WTC11 (cell line): ENCODE data around the gene SEH1L. TPM values are rescaled to one million over a fixed set of nuclear protein-coding genes. Genes with fewer than 3 reads are reported as not detected.

Experiments
- ATF1 ChIP-seq: sonication (generic); formaldehyde crosslinking; IDR thresholded peaks from 2 replicates; pipeline ENCODE4 v1.8.1; 2023; ENCODE audit warnings: mild to moderate bottlenecking, moderate library complexity, missing genetic modification reagents
- CREB1 ChIP-seq: sonication (generic); formaldehyde crosslinking; IDR thresholded peaks from 2 replicates; pipeline ENCODE4 v1.8.0; 2023; ENCODE audit warnings: mild to moderate bottlenecking, missing genetic modification reagents
- ELF4 ChIP-seq: sonication (generic); formaldehyde crosslinking; IDR thresholded peaks from 2 replicates; pipeline ENCODE4 v1.8.1; 2022; ENCODE audit warnings: low read depth, mild to moderate bottlenecking, moderate library complexity, missing genetic modification reagents
- EMX1 ChIP-seq: fragments of 250-450 bp; sonication (Bioruptor Pico); IDR thresholded peaks from 2 replicates; pipeline ENCODE4 v1.8.0; 2021; ENCODE audit warnings: mild to moderate bottlenecking
- ESRRA ChIP-seq: sonication (generic); formaldehyde crosslinking; IDR thresholded peaks from 2 replicates; pipeline ENCODE4 v1.8.1; 2022; ENCODE audit warnings: mild to moderate bottlenecking, missing genetic modification reagents, borderline replicate concordance
- GABPB1 ChIP-seq: sonication (generic); formaldehyde crosslinking; IDR thresholded peaks from 2 replicates; pipeline ENCODE4 v1.8.1; 2023; ENCODE audit warnings: mild to moderate bottlenecking, missing genetic modification reagents
- IRF2 ChIP-seq: sonication (generic); formaldehyde crosslinking; IDR thresholded peaks from 2 replicates; pipeline ENCODE4 v1.8.0; 2022; ENCODE audit warnings: low read depth, missing genetic modification reagents, borderline replicate concordance
- KAT7 ChIP-seq: sonication (generic); formaldehyde crosslinking; IDR thresholded peaks from 2 replicates; pipeline ENCODE4 v1.8.1; 2023; ENCODE audit warnings: missing genetic modification reagents, mild to moderate bottlenecking, borderline replicate concordance
- MYBL2 ChIP-seq: sonication (generic); formaldehyde crosslinking; IDR thresholded peaks from 2 replicates; pipeline ENCODE4 v1.8.1; 2023; ENCODE audit warnings: mild to moderate bottlenecking, moderate library complexity, missing genetic modification reagents
- NR2C2 ChIP-seq: sonication (generic); formaldehyde crosslinking; IDR thresholded peaks from 2 replicates; pipeline ENCODE4 v1.8.0; 2022; ENCODE audit warnings: mild to moderate bottlenecking, missing genetic modification reagents
- OVOL2 ChIP-seq: fragments of 250-450 bp; sonication (Bioruptor Pico); IDR thresholded peaks from 2 replicates; pipeline ENCODE4 v1.9.0; 2021; ENCODE audit warnings: mild to moderate bottlenecking, borderline replicate concordance
- TCF7 ChIP-seq: sonication (generic); formaldehyde crosslinking; IDR thresholded peaks from 2 replicates; pipeline ENCODE4 v1.8.0; 2022; ENCODE audit warnings: mild to moderate bottlenecking, low read depth, missing genetic modification reagents, moderate library complexity
- TP53 ChIP-seq: sonication (generic); formaldehyde crosslinking; IDR thresholded peaks from 2 replicates; pipeline ENCODE4 v1.8.1; 2023; ENCODE audit warnings: mild to moderate bottlenecking, missing genetic modification reagents
- ZNF317 ChIP-seq: sonication (generic); formaldehyde crosslinking; IDR thresholded peaks from 2 replicates; pipeline ENCODE4 v1.8.1; 2023; ENCODE audit warnings: low read depth, mild to moderate bottlenecking, moderate library complexity, missing genetic modification reagents, borderline replicate concordance
- ZNF416 ChIP-seq: fragments of 250-450 bp; sonication (Bioruptor Pico); IDR thresholded peaks from 2 replicates; pipeline ENCODE4 v1.9.0; 2021; ENCODE audit warnings: mild to moderate bottlenecking, inconsistent platforms
- total RNA-seq: library from RNA; stranded (reverse); gene quantifications from 3 replicates; pipeline ENCODE4 v1.2.3, GENCODE V29; 2021
- TF ChIP-seq, protein P1 (sequence below): sonication (generic); formaldehyde crosslinking; IDR thresholded peaks from 2 replicates; pipeline ENCODE4 v1.8.0; 2022; ENCODE audit warnings: missing genetic modification reagents
- TF ChIP-seq, protein P2 (sequence below): fragments of 250-450 bp; sonication (Bioruptor Pico); IDR thresholded peaks from 2 replicates; pipeline ENCODE4 v1.9.0; 2021; ENCODE audit warnings: moderate library complexity, mild to moderate bottlenecking, inconsistent platforms, borderline replicate concordance
- TF ChIP-seq, protein P3 (sequence below): sonication (generic); formaldehyde crosslinking; IDR thresholded peaks from 2 replicates; pipeline ENCODE4 v1.8.1; 2023; ENCODE audit warnings: mild to moderate bottlenecking, missing genetic modification reagents, borderline replicate concordance
- TF ChIP-seq, protein P4 (sequence below): sonication (generic); formaldehyde crosslinking; IDR thresholded peaks from 2 replicates; pipeline ENCODE4 v1.8.1; 2023; ENCODE audit warnings: mild to moderate bottlenecking, missing genetic modification reagents
- TF ChIP-seq, protein P5 (sequence below): sonication (generic); formaldehyde crosslinking; IDR thresholded peaks from 2 replicates; pipeline ENCODE4 v1.8.1; 2023; ENCODE audit warnings: mild to moderate bottlenecking, missing genetic modification reagents, moderate library complexity
- TF ChIP-seq, protein P6 (sequence below): fragments of 250-450 bp; sonication (Bioruptor Pico); IDR thresholded peaks from 2 replicates; pipeline ENCODE4 v1.8.0; 2021; ENCODE audit warnings: mild to moderate bottlenecking
- TF ChIP-seq, protein P7 (sequence below): sonication (generic); formaldehyde crosslinking; IDR thresholded peaks from 2 replicates; pipeline ENCODE4 v1.8.0; 2022; ENCODE audit warnings: mild to moderate bottlenecking, missing genetic modification reagents
- TF ChIP-seq, protein P8 (sequence below): sonication (generic); formaldehyde crosslinking; IDR thresholded peaks from 2 replicates; pipeline ENCODE4 v1.8.1; 2022; ENCODE audit warnings: low read depth, missing genetic modification reagents, borderline replicate concordance

SEH1L gene
- total RNA-seq, 1 experiment from 2014 or later, result 75.5 TPM

DNA sequence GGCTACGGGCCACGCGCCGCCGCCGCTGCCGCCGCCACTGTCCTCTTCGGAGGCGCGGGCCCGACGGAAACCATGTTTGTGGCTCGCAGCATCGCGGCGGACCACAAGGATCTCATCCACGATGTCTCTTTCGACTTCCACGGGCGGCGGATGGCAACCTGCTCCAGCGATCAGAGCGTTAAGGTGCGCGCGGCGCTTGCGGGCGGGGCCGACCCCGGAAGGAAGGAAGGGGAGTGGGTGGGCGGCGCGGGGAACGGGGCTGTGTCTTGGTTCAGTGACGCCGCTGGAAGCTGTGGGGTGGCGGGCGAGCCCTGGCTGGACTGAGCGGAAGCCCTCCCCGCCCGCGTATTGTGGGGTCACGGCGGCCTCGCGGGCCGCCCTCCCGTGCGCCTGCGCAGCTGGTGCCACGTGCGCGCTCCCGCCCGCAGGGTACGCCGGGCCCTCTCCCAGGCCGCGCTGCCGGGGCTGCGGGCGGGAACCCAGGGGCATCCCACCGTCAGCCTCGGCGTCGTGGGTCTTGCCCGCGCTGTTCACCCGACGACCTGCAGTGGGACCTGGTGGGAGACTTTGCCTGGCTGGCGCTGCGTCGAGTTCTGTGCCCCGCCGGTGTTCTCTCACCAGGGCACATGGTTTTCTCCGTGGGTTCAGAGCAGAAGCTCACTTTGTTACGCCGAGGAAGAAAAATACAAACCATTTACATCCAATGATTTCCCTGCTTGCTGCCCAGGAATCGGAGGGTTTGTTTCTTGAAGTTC is 416 bp downstream of the SEH1L start (continued):
- 0 out of 2 replicates have a peak, but pooled peaks have one; percentile 43 for TF ChIP-seq ELF4 (CRISPR knock-in tag)
- peak; percentile 66; the same call in 1 of the 2 replicates for TF ChIP-seq KAT7
- TF ChIP-seq ZNF416 (CRISPR knock-in tag), result no peak
- TF ChIP-seq, protein P1, sequence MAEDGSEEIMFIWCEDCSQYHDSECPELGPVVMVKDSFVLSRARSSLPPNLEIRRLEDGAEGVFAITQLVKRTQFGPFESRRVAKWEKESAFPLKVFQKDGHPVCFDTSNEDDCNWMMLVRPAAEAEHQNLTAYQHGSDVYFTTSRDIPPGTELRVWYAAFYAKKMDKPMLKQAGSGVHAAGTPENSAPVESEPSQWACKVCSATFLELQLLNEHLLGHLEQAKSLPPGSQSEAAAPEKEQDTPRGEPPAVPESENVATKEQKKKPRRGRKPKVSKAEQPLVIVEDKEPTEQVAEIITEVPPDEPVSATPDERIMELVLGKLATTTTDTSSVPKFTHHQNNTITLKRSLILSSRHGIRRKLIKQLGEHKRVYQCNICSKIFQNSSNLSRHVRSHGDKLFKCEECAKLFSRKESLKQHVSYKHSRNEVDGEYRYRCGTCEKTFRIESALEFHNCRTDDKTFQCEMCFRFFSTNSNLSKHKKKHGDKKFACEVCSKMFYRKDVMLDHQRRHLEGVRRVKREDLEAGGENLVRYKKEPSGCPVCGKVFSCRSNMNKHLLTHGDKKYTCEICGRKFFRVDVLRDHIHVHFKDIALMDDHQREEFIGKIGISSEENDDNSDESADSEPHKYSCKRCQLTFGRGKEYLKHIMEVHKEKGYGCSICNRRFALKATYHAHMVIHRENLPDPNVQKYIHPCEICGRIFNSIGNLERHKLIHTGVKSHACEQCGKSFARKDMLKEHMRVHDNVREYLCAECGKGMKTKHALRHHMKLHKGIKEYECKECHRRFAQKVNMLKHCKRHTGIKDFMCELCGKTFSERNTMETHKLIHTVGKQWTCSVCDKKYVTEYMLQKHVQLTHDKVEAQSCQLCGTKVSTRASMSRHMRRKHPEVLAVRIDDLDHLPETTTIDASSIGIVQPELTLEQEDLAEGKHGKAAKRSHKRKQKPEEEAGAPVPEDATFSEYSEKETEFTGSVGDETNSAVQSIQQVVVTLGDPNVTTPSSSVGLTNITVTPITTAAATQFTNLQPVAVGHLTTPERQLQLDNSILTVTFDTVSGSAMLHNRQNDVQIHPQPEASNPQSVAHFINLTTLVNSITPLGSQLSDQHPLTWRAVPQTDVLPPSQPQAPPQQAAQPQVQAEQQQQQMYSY, result peak; percentile 55; the same call in 1 of the 2 replicates
- TF ChIP-seq MYBL2 (CRISPR knock-in tag), result peak; percentile 93
- TF ChIP-seq, protein P2, sequence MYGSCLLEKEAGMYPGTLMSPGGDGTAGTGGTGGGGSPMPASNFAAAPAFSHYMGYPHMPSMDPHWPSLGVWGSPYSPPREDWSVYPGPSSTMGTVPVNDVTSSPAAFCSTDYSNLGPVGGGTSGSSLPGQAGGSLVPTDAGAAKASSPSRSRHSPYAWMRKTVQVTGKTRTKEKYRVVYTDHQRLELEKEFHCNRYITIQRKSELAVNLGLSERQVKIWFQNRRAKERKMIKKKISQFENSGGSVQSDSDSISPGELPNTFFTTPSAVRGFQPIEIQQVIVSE (CRISPR knock-in tag), result no peak
- TF ChIP-seq, protein P3, sequence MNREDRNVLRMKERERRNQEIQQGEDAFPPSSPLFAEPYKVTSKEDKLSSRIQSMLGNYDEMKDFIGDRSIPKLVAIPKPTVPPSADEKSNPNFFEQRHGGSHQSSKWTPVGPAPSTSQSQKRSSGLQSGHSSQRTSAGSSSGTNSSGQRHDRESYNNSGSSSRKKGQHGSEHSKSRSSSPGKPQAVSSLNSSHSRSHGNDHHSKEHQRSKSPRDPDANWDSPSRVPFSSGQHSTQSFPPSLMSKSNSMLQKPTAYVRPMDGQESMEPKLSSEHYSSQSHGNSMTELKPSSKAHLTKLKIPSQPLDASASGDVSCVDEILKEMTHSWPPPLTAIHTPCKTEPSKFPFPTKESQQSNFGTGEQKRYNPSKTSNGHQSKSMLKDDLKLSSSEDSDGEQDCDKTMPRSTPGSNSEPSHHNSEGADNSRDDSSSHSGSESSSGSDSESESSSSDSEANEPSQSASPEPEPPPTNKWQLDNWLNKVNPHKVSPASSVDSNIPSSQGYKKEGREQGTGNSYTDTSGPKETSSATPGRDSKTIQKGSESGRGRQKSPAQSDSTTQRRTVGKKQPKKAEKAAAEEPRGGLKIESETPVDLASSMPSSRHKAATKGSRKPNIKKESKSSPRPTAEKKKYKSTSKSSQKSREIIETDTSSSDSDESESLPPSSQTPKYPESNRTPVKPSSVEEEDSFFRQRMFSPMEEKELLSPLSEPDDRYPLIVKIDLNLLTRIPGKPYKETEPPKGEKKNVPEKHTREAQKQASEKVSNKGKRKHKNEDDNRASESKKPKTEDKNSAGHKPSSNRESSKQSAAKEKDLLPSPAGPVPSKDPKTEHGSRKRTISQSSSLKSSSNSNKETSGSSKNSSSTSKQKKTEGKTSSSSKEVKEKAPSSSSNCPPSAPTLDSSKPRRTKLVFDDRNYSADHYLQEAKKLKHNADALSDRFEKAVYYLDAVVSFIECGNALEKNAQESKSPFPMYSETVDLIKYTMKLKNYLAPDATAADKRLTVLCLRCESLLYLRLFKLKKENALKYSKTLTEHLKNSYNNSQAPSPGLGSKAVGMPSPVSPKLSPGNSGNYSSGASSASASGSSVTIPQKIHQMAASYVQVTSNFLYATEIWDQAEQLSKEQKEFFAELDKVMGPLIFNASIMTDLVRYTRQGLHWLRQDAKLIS (CRISPR knock-in tag), result no peak
- TF ChIP-seq ATF1 (CRISPR knock-in tag), result no peak
- TF ChIP-seq, protein P4, sequence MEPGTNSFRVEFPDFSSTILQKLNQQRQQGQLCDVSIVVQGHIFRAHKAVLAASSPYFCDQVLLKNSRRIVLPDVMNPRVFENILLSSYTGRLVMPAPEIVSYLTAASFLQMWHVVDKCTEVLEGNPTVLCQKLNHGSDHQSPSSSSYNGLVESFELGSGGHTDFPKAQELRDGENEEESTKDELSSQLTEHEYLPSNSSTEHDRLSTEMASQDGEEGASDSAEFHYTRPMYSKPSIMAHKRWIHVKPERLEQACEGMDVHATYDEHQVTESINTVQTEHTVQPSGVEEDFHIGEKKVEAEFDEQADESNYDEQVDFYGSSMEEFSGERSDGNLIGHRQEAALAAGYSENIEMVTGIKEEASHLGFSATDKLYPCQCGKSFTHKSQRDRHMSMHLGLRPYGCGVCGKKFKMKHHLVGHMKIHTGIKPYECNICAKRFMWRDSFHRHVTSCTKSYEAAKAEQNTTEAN (CRISPR knock-in tag), result peak; percentile 92
- TF ChIP-seq GABPB1 (CRISPR knock-in tag), result no peak
- TF ChIP-seq, protein P5, sequence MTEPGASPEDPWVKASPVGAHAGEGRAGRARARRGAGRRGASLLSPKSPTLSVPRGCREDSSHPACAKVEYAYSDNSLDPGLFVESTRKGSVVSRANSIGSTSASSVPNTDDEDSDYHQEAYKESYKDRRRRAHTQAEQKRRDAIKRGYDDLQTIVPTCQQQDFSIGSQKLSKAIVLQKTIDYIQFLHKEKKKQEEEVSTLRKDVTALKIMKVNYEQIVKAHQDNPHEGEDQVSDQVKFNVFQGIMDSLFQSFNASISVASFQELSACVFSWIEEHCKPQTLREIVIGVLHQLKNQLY (CRISPR knock-in tag), result no peak
- TF ChIP-seq TP53, result peak; percentile 93; the same call in 1 of the 2 replicates
- TF ChIP-seq, protein P6, sequence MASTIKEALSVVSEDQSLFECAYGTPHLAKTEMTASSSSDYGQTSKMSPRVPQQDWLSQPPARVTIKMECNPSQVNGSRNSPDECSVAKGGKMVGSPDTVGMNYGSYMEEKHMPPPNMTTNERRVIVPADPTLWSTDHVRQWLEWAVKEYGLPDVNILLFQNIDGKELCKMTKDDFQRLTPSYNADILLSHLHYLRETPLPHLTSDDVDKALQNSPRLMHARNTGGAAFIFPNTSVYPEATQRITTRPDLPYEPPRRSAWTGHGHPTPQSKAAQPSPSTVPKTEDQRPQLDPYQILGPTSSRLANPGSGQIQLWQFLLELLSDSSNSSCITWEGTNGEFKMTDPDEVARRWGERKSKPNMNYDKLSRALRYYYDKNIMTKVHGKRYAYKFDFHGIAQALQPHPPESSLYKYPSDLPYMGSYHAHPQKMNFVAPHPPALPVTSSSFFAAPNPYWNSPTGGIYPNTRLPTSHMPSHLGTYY (CRISPR knock-in tag), result no peak
- peak; percentile 70; the same call in 1 of the 2 replicates for TF ChIP-seq IRF2 (CRISPR knock-in tag)
- TF ChIP-seq ESRRA, result peak; percentile 87; the same call in 1 of the 2 replicates
- TF ChIP-seq, protein P7, sequence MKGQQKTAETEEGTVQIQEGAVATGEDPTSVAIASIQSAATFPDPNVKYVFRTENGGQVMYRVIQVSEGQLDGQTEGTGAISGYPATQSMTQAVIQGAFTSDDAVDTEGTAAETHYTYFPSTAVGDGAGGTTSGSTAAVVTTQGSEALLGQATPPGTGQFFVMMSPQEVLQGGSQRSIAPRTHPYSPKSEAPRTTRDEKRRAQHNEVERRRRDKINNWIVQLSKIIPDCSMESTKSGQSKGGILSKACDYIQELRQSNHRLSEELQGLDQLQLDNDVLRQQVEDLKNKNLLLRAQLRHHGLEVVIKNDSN (CRISPR knock-in tag), result peak; percentile 77
- peak; percentile 74; the same call in 1 of the 2 replicates for TF ChIP-seq CREB1 (CRISPR knock-in tag)
- 0 out of 2 replicates have a peak, but pooled peaks have one; percentile 62 for TF ChIP-seq NR2C2 (CRISPR knock-in tag)
- no peak for TF ChIP-seq OVOL2
- TF ChIP-seq, protein P8, sequence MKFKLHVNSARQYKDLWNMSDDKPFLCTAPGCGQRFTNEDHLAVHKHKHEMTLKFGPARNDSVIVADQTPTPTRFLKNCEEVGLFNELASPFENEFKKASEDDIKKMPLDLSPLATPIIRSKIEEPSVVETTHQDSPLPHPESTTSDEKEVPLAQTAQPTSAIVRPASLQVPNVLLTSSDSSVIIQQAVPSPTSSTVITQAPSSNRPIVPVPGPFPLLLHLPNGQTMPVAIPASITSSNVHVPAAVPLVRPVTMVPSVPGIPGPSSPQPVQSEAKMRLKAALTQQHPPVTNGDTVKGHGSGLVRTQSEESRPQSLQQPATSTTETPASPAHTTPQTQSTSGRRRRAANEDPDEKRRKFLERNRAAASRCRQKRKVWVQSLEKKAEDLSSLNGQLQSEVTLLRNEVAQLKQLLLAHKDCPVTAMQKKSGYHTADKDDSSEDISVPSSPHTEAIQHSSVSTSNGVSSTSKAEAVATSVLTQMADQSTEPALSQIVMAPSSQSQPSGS, result 0 out of 2 replicates have a peak, but pooled peaks have one; percentile 20
- no peak for TF ChIP-seq EMX1 (CRISPR knock-in tag)
- TF ChIP-seq TCF7 (CRISPR knock-in tag), result peak; percentile 91
- TF ChIP-seq ZNF317 (CRISPR knock-in tag), result 0 out of 2 replicates have a peak, but pooled peaks have one; percentile 38
